Panc1 (cell line): ENCODE measurements around the gene TRAPPC5. TPM values are rescaled to one million over a fixed set of nuclear protein-coding genes. Genes with fewer than 3 reads are reported as not detected.

Source experiments
- ATAC-seq: fragments of 200-7000 bp; cut with Tn5 transposase; 2 replicates; pipeline ENCODE4 v1.9.1; 2020; ENCODE audit warnings: mild to moderate bottlenecking, moderate library complexity
- BruUV-seq: library from RNA; stranded (reverse); fragments of 400-500 nt; replicated peaks from 2 replicates; lab custom pipeline; 2021; lab: Mats Ljungman, UMichigan
- CTCF ChIA-PET: fragments of 300-600 bp; sonication (Branson Sonifier 250); formaldehyde crosslinking; loops from one replicate; lab custom pipeline; 2022; ENCODE audit warnings: antibody characterized with exemption; lab: Charles Lee
- POLR2A ChIA-PET: fragments of 300-600 bp; sonication (Branson Sonifier 250); formaldehyde crosslinking; loops from one replicate; lab custom pipeline; 2022; ENCODE audit warnings: antibody characterized with exemption; lab: Charles Lee
- DNase-seq: peaks from one replicate; pipeline ENCODE4 v3.0.0-alpha.2; 2010; ENCODE audit warnings: low read depth, low spot score
- H3K27ac ChIP-seq: 2 replicates; pipeline ENCODE4 v1.5.1; 2011; ENCODE audit warnings: mild to moderate bottlenecking, low read length, inconsistent platforms
- H3K27me3 ChIP-seq: fragments of 200-500 bp; sonication (Bioruptor generic); 2 replicates; pipeline ENCODE4 v1.6.0; 2014; ENCODE audit warnings: low read length, inconsistent platforms; ENCODE audit not compliant: control insufficient read depth, insufficient read depth
- H3K36me3 ChIP-seq: fragments of 200-500 bp; sonication (Bioruptor generic); 2 replicates; pipeline ENCODE4 v1.5.1; 2014; ENCODE audit warnings: inconsistent platforms, mild to moderate bottlenecking, low read length, moderate library complexity; ENCODE audit not compliant: control insufficient read depth, insufficient read depth
- H3K4me1 ChIP-seq: 2 replicates; pipeline ENCODE4 v1.5.1; 2011; ENCODE audit warnings: inconsistent platforms, mild to moderate bottlenecking, low read length, moderate library complexity; ENCODE audit not compliant: control insufficient read depth, insufficient read depth
- H3K4me3 ChIP-seq, 2 experiments: 2 replicates each; pipeline ENCODE4 v1.5.1; 2011 to 2012; ENCODE audit warnings: low read depth in 2 of 2, low read length in 2 of 2, mild to moderate bottlenecking in 2 of 2, inconsistent platforms in 1 of 2, moderate library complexity in 1 of 2
- H3K9me3 ChIP-seq: fragments of 200-500 bp; sonication (Bioruptor generic); 2 replicates; pipeline ENCODE4 v1.5.1; 2014; ENCODE audit warnings: low read depth, mild to moderate bottlenecking, inconsistent platforms, low read length, moderate library complexity; ENCODE audit not compliant: control insufficient read depth, insufficient read depth
- POLR2AphosphoS5 ChIP-seq: IDR thresholded peaks from 2 replicates; pipeline ENCODE4 v1.6.1; 2012; ENCODE audit warnings: mild to moderate bottlenecking, low read depth, low read length, moderate library complexity
- SIN3A ChIP-seq: IDR thresholded peaks from 2 replicates; pipeline ENCODE4 v1.6.1; 2012; ENCODE audit warnings: low read depth, mild to moderate bottlenecking, low read length, moderate library complexity, borderline replicate concordance; ENCODE audit not compliant: insufficient read depth
- TCF7L2 ChIP-seq: IDR thresholded peaks from 2 replicates; pipeline ENCODE4 v1.6.1; 2011; ENCODE audit warnings: mild to moderate bottlenecking, low read depth, low read length, inconsistent platforms
- in situ Hi-C: cut with HindIII; loops from 2 replicates; pipeline ENCODE4 v1.10.0; 2016; ENCODE audit warnings: low sequenced_read_pairs, low pct_unique_long_range_greater_than_20kb
- intact Hi-C: fragments of 100-400 bp; cut with micrococcal nuclease; formaldehyde crosslinking; loops from one replicate; pipeline ENCODE4 v1.10.0; 2022; ENCODE audit not compliant: unreplicated experiment
- total RNA-seq: library from RNA; stranded (reverse); gene quantifications from one replicate; pipeline ENCODE4 v1.2.1, GENCODE V29; 2021; ENCODE audit not compliant: unreplicated experiment
- TF ChIP-seq, protein P1 (sequence below): fragments of 450-650 bp; IDR thresholded peaks from 2 replicates; pipeline ENCODE4 v1.5.1; 2017; ENCODE audit warnings: mild to moderate bottlenecking
- TF ChIP-seq, protein P2 (sequence below), 2 experiments: IDR thresholded peaks; 2 replicates each; pipeline ENCODE4 v1.6.1; 2011 to 2012; ENCODE audit warnings: low read depth in 2 of 2, control low read depth in 1 of 2, low read length in 1 of 2, mild to moderate bottlenecking in 1 of 2, moderate library complexity in 1 of 2; ENCODE audit not compliant: insufficient read depth in 1 of 2

TRAPPC5 gene
- total RNA-seq, 1 experiment from 2014 or later, result 101 TPM

DNA sequence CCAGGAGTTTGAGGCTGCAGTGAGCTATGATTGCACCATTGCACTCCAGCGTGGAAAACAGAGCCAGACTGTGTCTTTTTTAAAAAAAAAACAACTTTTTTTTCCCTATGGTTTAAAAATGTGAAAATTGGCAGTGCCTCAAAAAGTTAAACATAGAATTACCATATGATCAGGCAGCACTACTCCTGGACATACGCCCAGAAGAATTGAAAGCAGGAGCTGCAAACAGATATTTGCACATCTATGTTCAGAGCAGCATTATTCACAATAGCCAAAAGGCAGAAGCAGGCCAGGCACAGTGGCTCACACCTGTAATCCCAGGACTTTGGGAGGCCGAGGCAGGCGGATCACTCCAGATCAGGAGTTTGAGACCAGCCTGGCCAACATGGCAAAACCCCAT lies 15.6 kb upstream of the TRAPPC5 start:
- POLR2A ChIA-PET, result interaction anchor here (0.5 kb wide), 1 partner anchor 241 kb away, joined by 4 read pairs; no protein-coding TSS in a partner anchor
- no peak for ATAC-seq
- intact Hi-C loops (no loop called here), in situ Hi-C loops (no loop called here)
- BruUV-seq, result no TSS peak
- CTCF ChIA-PET, result no interaction called here
- no peaks in the 10 kb centered on the region for H3K4me1 ChIP-seq
- no peak overlapping the region for H3K27ac ChIP-seq
- no peak overlapping the region for H3K4me3 ChIP-seq
- TF ChIP-seq, protein P1, sequence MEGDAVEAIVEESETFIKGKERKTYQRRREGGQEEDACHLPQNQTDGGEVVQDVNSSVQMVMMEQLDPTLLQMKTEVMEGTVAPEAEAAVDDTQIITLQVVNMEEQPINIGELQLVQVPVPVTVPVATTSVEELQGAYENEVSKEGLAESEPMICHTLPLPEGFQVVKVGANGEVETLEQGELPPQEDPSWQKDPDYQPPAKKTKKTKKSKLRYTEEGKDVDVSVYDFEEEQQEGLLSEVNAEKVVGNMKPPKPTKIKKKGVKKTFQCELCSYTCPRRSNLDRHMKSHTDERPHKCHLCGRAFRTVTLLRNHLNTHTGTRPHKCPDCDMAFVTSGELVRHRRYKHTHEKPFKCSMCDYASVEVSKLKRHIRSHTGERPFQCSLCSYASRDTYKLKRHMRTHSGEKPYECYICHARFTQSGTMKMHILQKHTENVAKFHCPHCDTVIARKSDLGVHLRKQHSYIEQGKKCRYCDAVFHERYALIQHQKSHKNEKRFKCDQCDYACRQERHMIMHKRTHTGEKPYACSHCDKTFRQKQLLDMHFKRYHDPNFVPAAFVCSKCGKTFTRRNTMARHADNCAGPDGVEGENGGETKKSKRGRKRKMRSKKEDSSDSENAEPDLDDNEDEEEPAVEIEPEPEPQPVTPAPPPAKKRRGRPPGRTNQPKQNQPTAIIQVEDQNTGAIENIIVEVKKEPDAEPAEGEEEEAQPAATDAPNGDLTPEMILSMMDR, result no peak
- TF ChIP-seq SIN3A, result no peak
- TF ChIP-seq, protein P2, sequence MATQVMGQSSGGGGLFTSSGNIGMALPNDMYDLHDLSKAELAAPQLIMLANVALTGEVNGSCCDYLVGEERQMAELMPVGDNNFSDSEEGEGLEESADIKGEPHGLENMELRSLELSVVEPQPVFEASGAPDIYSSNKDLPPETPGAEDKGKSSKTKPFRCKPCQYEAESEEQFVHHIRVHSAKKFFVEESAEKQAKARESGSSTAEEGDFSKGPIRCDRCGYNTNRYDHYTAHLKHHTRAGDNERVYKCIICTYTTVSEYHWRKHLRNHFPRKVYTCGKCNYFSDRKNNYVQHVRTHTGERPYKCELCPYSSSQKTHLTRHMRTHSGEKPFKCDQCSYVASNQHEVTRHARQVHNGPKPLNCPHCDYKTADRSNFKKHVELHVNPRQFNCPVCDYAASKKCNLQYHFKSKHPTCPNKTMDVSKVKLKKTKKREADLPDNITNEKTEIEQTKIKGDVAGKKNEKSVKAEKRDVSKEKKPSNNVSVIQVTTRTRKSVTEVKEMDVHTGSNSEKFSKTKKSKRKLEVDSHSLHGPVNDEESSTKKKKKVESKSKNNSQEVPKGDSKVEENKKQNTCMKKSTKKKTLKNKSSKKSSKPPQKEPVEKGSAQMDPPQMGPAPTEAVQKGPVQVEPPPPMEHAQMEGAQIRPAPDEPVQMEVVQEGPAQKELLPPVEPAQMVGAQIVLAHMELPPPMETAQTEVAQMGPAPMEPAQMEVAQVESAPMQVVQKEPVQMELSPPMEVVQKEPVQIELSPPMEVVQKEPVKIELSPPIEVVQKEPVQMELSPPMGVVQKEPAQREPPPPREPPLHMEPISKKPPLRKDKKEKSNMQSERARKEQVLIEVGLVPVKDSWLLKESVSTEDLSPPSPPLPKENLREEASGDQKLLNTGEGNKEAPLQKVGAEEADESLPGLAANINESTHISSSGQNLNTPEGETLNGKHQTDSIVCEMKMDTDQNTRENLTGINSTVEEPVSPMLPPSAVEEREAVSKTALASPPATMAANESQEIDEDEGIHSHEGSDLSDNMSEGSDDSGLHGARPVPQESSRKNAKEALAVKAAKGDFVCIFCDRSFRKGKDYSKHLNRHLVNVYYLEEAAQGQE (IDR thresholded peaks at IDR 0.05; ENCODE audit: insufficient read depth in 1 of 2, low read depth in 2 of 2, low read length in 1 of 2), result no peak
- TF ChIP-seq TCF7L2, result no peak
- H3K27me3 ChIP-seq, result no peaks in the 10 kb centered on the region
- no peaks in the 10 kb centered on the region for H3K36me3 ChIP-seq
- DNase-seq, result no peak
- H3K9me3 ChIP-seq, result no peaks in the 10 kb centered on the region

DNA sequence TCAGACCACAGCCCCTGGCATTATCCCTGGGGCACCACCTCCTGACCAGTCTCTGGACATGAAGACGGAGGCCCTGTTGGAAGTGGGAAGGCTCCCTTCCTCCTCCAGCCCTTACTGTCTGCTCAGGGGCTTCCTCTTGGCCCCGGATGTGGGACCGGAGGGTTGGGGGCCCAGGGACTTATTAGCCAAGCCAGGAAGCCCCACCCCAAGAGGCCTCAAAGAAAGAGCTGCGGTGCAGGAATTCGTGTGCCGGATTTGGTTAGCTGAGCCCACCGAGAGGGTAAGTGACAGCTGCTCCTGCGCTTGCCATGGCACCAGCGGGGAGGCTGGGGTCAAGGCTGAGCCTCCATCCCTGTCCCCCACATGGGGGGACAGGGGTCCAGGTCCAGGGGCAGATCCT lies 11.8 kb upstream of the TRAPPC5 start, which contains the start of gene RETN:
TSS of gene RETN (plus strand) at position 208 of the 400 bp plus-strand sequence. CDS start 278 bp downstream, outside the sequence.
- BruUV-seq, result no TSS peak
- H3K27me3 ChIP-seq, result no peaks in the 10 kb centered on the region
- DNase-seq, result no peak
- H3K4me1 ChIP-seq, result no peaks in the 10 kb centered on the region
- TF ChIP-seq, protein P1, result no peak
- TF ChIP-seq TCF7L2 (no peak), POLR2AphosphoS5 (no peak), SIN3A (no peak)
- TF ChIP-seq, protein P2 (IDR thresholded peaks at IDR 0.05; ENCODE audit: insufficient read depth in 1 of 2, low read depth in 2 of 2, low read length in 1 of 2), result no peak
- ATAC-seq, result no peak
- in situ Hi-C loops (no loop called here), intact Hi-C loops (no loop called here)
- H3K9me3 ChIP-seq, result no peaks in the 10 kb centered on the region
- H3K4me3 ChIP-seq, result no peak within 1 kb of the TSS
- CTCF ChIA-PET, result interaction anchor here (0.5 to 0.8 kb wide), 2 partner anchors 12 to 233 kb away, joined by 3 read pairs; partner anchors contain the start of gene TRAPPC5
- POLR2A ChIA-PET, result no interaction called here
- no peak within 1 kb of the TSS for H3K27ac ChIP-seq
- H3K36me3 ChIP-seq, result no peaks in the 10 kb centered on the region
